ENCODE data around the gene IRF8. TPM values are rescaled to one million over a fixed set of nuclear protein-coding genes. Genes with fewer than 3 reads are reported as not detected.

Gene IRF8
- total RNA-seq, 1 donor from 2014 or later, result not detected

DNA sequence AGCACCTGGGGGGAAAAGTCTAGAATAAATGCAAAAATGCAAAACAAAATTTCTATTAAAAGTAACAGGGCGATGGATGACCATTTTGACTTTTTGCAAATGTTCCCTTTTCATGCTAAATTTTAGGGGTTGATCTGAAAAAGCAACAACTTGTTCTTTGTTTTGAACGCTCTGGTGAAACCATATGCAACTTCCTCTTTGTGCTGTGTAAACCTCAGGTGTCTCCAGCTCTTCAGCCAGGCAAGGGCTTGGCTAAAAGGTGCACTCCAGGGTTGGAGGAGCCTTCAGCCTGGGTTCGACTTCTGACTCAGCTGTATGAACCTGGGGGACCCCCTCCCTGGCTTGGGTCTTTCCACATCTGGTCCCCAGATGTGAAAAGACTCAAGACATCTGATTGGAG lies 9.5 kb downstream of the IRF8 start:
- H3K27me3 Mint-ChIP-seq (ENCODE audit: low read depth), result peaks cover 31% of the 10 kb centered on the region
- H3K9me3 Mint-ChIP-seq (ENCODE audit: low read depth), result peaks cover 4% of the 10 kb centered on the region
- no peak for DNase-seq (ENCODE audit: low spot score)
- H3K4me1 Mint-ChIP-seq (ENCODE audit: low read depth), result no peaks in the 10 kb centered on the region
- H3K27ac Mint-ChIP-seq (ENCODE audit: unreplicated experiment), result no peak overlapping the region
- no peaks in the 10 kb centered on the region for H3K36me3 Mint-ChIP-seq (ENCODE audit: low read depth)
- TF ChIP-seq, protein P1, sequence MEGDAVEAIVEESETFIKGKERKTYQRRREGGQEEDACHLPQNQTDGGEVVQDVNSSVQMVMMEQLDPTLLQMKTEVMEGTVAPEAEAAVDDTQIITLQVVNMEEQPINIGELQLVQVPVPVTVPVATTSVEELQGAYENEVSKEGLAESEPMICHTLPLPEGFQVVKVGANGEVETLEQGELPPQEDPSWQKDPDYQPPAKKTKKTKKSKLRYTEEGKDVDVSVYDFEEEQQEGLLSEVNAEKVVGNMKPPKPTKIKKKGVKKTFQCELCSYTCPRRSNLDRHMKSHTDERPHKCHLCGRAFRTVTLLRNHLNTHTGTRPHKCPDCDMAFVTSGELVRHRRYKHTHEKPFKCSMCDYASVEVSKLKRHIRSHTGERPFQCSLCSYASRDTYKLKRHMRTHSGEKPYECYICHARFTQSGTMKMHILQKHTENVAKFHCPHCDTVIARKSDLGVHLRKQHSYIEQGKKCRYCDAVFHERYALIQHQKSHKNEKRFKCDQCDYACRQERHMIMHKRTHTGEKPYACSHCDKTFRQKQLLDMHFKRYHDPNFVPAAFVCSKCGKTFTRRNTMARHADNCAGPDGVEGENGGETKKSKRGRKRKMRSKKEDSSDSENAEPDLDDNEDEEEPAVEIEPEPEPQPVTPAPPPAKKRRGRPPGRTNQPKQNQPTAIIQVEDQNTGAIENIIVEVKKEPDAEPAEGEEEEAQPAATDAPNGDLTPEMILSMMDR (IDR thresholded peaks at IDR 0.05), result no peak
- no peak overlapping the region for H3K4me3 Mint-ChIP-seq (ENCODE audit: unreplicated experiment)

DNA sequence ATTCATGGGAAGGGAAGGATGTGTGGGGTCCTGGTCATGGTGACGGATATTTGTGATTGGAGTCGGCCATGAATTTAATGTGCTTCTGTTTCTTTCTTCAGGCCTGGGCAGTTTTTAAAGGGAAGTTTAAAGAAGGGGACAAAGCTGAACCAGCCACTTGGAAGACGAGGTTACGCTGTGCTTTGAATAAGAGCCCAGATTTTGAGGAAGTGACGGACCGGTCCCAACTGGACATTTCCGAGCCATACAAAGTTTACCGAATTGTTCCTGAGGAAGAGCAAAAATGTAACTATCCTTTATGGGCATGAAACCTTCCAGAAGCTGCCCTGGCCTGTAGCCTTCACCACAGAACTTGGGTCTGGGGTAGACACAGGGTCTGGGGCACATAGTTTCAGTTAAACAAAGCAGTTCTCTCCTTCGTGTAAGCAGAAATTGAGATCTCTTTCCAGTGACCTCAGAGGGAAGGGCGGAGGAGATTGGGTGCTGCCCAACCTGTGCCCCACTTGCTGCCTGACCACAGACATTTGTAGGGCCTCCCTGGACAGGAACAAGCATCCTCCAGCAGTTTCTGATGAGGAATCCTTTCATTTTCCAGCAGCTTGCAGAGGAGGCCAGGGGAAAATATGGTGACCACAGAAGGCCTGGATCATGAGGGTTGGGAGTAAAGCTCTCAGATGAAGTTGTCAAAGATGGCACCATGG lies 10.1 kb downstream of the IRF8 start:
- Mint-ChIP-seq H3K27ac (ENCODE audit: unreplicated experiment) (no peak overlapping the region), H3K27me3 (ENCODE audit: low read depth) (peaks cover 25% of the 10 kb centered on the region), H3K9me3 (ENCODE audit: low read depth) (peaks cover 4% of the 10 kb centered on the region), H3K36me3 (ENCODE audit: low read depth) (no peaks in the 10 kb centered on the region), H3K4me1 (ENCODE audit: low read depth) (no peaks in the 10 kb centered on the region), H3K4me3 (ENCODE audit: unreplicated experiment) (no peak overlapping the region)
- TF ChIP-seq, protein P1 (IDR thresholded peaks at IDR 0.05), result no peak
- DNase-seq (ENCODE audit: low spot score), result no peak

DNA sequence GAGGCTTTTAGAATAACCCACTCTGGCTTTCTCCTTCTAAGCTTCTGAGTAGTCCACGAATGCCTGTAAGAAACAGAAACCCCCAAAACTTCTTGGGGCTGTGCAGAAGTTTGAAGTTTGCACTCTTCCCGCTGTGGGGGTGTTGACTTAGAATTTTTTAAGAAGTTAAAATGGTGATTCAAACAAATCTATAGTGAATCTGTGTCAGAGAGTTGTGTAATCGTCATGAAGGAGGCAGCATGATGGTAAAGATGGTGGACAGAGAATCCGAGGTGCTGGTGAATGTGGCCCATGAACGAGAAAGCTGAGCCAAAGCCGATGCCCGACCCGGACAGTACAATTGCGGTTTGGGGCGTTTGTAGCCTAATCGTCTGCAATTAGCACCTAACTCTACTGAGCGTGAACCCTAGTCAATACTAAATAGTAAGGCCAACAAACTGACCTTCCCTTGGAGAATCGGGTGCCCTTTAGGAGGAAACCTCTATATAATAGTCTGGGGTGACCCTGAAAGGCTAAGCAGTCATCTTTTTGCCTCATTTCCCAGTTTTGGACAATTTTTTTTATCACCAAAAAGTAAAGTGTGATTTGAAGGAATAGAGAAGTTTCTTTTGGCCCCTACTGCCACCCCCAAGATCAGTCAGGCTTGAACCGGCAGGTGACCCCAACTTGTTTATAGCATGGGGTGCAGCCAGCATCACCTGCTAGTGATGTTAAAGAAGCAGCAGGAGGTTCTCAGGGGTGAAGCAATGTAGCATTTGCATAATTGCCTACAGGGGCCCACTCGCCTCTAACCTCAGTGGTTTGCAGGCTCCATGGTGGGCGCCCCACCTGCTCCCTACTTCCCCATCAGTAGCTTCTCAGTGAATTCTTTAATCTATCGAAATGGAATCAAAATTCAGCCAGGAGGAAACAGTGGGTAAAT lies 11.2 kb downstream of the IRF8 start:
- no peak overlapping the region for H3K4me3 Mint-ChIP-seq (ENCODE audit: unreplicated experiment)
- peaks cover 4% of the 10 kb centered on the region for H3K9me3 Mint-ChIP-seq (ENCODE audit: low read depth)
- H3K27me3 Mint-ChIP-seq (ENCODE audit: low read depth), result peaks cover 24% of the 10 kb centered on the region
- H3K36me3 Mint-ChIP-seq (ENCODE audit: low read depth), result no peaks in the 10 kb centered on the region
- no peak for DNase-seq (ENCODE audit: low spot score)
- no peaks in the 10 kb centered on the region for H3K4me1 Mint-ChIP-seq (ENCODE audit: low read depth)
- H3K27ac Mint-ChIP-seq (ENCODE audit: unreplicated experiment), result no peak overlapping the region
- TF ChIP-seq, protein P1 (IDR thresholded peaks at IDR 0.05), result no peak

DNA sequence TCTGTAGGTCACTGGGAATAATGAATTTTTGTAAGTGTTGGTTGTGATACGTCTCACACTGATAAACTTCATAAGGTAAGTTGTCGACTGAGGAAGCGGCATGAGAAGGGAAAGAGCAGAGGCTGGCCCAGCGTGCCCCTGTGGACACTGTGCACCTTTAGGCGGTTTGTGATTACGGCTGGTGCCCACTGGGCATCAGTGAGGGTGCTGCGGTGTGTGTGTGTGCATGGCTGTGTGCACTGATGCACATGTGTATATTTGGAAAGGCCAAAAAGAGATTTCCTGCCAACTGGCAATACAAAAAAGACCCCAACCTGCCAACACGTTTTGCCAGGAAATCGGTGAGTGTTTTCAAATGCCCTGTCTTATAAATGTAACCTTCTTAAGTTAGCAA lies 11.9 kb downstream of the IRF8 start:
- no peaks in the 10 kb centered on the region for H3K4me1 Mint-ChIP-seq (ENCODE audit: low read depth)
- H3K36me3 Mint-ChIP-seq (ENCODE audit: low read depth), result no peaks in the 10 kb centered on the region
- no peaks in the 10 kb centered on the region for H3K9me3 Mint-ChIP-seq (ENCODE audit: low read depth)
- H3K4me3 Mint-ChIP-seq (ENCODE audit: unreplicated experiment), result no peak overlapping the region
- H3K27me3 Mint-ChIP-seq (ENCODE audit: low read depth), result peaks cover 24% of the 10 kb centered on the region
- no peak overlapping the region for H3K27ac Mint-ChIP-seq (ENCODE audit: unreplicated experiment)
- TF ChIP-seq, protein P1 (IDR thresholded peaks at IDR 0.05), result no peak
- no peak for DNase-seq (ENCODE audit: low spot score)

DNA sequence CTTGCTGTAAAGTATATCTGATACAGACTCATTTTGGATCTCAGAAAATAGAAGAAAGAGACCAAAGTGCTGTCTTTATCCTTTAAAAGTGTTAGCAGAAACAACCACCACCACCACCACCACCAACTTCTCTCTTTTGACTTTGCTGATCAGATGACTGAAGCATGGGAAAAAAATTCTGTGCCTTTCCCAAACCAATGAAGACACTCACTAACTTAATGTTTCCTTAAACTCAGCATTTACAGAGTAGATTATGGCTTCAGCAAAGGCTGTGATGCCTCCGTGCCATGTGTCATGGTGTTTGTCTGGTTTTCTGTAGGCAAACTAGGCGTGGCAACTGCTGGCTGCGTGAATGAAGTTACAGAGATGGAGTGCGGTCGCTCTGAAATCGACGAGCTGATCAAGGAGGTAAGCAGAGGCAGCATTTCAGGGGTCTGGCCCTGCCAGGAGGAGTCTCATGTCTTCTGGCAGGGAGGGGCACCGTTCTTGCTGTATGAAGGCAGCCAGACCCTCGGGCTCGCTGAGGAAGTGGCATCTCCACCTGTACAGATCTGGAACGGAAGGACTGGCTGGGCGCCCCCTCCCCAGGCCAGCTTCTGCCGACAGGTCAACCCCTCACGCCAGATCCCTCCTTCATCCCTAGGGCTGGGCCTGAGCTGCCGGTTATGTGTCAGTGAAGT lies 12.4 kb downstream of the IRF8 start:
- Mint-ChIP-seq H3K27me3 (ENCODE audit: low read depth) (peaks cover 24% of the 10 kb centered on the region), H3K4me1 (ENCODE audit: low read depth) (no peaks in the 10 kb centered on the region), H3K27ac (ENCODE audit: unreplicated experiment) (no peak overlapping the region), H3K9me3 (ENCODE audit: low read depth) (no peaks in the 10 kb centered on the region), H3K36me3 (ENCODE audit: low read depth) (no peaks in the 10 kb centered on the region), H3K4me3 (ENCODE audit: unreplicated experiment) (no peak overlapping the region)
- no peak for DNase-seq (ENCODE audit: low spot score)
- TF ChIP-seq, protein P1 (IDR thresholded peaks at IDR 0.05), result no peak

All from chondrocyte (in vitro differentiated cells).